BE2C (cell line): ENCODE data around the gene CLASP1.
A peak's percentile ranks its signal among the peaks of the same experiment; 100 is the strongest.

Experiments
- DNase-seq: peaks from one replicate; pipeline ENCODE4 v3.0.0-alpha.2; 2020
- H3K27me3 ChIP-seq: fragments of 250-450 bp; sonication (Bioruptor Pico); 2 replicates; pipeline ENCODE4 v1.5.1; 2020; ENCODE audit warnings: mild to moderate bottlenecking
- H3K36me3 ChIP-seq: fragments of 250-450 bp; sonication (Bioruptor Pico); 2 replicates; pipeline ENCODE4 v1.5.1; 2020; ENCODE audit warnings: mild to moderate bottlenecking
- H3K4me1 ChIP-seq: fragments of 250-450 bp; sonication (Bioruptor Pico); 2 replicates; pipeline ENCODE4 v1.5.1; 2020
- H3K4me3 ChIP-seq: 2 replicates; pipeline ENCODE4 v1.5.1; 2011; ENCODE audit warnings: low read depth, low read length
- H3K9me3 ChIP-seq: fragments of 250-450 bp; sonication (Bioruptor Pico); 2 replicates; pipeline ENCODE4 v1.5.1; 2020
- CTCF ChIP-seq: IDR thresholded peaks from 2 replicates; pipeline ENCODE4 v1.5.1; 2012; ENCODE audit warnings: mild to moderate bottlenecking, low read depth, low read length

CLASP1 gene

GRCh38 chr2:121536850-121537557 is 112.3 kb downstream of the CLASP1 start:
- no peaks in the 10 kb centered on the region for H3K9me3 ChIP-seq
- no peak for DNase-seq
- no peaks in the 10 kb centered on the region for H3K4me1 ChIP-seq
- H3K36me3 ChIP-seq, result no peaks in the 10 kb centered on the region
- H3K4me3 ChIP-seq, result no peak overlapping the region
- no peaks in the 10 kb centered on the region for H3K27me3 ChIP-seq
- no peak for TF ChIP-seq CTCF

GRCh38 chr2:121536347-121536746 is 112.9 kb downstream of the CLASP1 start:
- TF ChIP-seq CTCF, result no peak
- H3K36me3 ChIP-seq, result no peaks in the 10 kb centered on the region
- no peaks in the 10 kb centered on the region for H3K27me3 ChIP-seq
- no peaks in the 10 kb centered on the region for H3K9me3 ChIP-seq
- H3K4me3 ChIP-seq, result no peak overlapping the region
- no peaks in the 10 kb centered on the region for H3K4me1 ChIP-seq
- no peak for DNase-seq

GRCh38 chr2:121534007-121534406 is 115.3 kb downstream of the CLASP1 start:
- H3K9me3 ChIP-seq, result no peaks in the 10 kb centered on the region
- no peaks in the 10 kb centered on the region for H3K27me3 ChIP-seq
- no peak for TF ChIP-seq CTCF
- H3K36me3 ChIP-seq, result no peaks in the 10 kb centered on the region
- no peaks in the 10 kb centered on the region for H3K4me1 ChIP-seq
- no peak for DNase-seq
- H3K4me3 ChIP-seq, result no peak overlapping the region

GRCh38 chr2:121532894-121533293 is 116.4 kb downstream of the CLASP1 start:
- Histone ChIP-seq H3K9me3 (no peaks in the 10 kb centered on the region), H3K4me1 (no peaks in the 10 kb centered on the region), H3K36me3 (no peaks in the 10 kb centered on the region), H3K27me3 (no peaks in the 10 kb centered on the region), H3K4me3 (no peak overlapping the region)
- DNase-seq, result no peak
- TF ChIP-seq CTCF, result no peak

- no peak for DNase-seq
- no peaks in the 10 kb centered on the region for H3K27me3 ChIP-seq
- no peaks in the 10 kb centered on the region; the same call in 1 of the 2 replicates for H3K36me3 ChIP-seq
- H3K4me1 ChIP-seq, result no peaks in the 10 kb centered on the region
- H3K9me3 ChIP-seq, result no peaks in the 10 kb centered on the region
- TF ChIP-seq CTCF, result no peak
- H3K4me3 ChIP-seq, result no peak overlapping the region
Observed at GRCh38 chr2:121532347-121532766, 116.9 kb downstream of the CLASP1 start.

- DNase-seq, result peak; percentile 75
- Histone ChIP-seq H3K4me1 (no peaks in the 10 kb centered on the region), H3K36me3 (no peaks in the 10 kb centered on the region; the same call in 1 of the 2 replicates), H3K27me3 (no peaks in the 10 kb centered on the region), H3K9me3 (no peaks in the 10 kb centered on the region), H3K4me3 (peak overlapping the region; percentile 80)
- no peak for TF ChIP-seq CTCF
Observed at GRCh38 chr2:121530212-121530705, 119.0 kb downstream of the CLASP1 start.
